IPS DF 6.9 (cell line): ENCODE measurements around the gene RRM1.

ENCODE experiments used
- DNase-seq: peaks from one replicate; pipeline ENCODE4 v3.0.0-alpha.2; 2013; ENCODE audit warnings: low read depth, low spot score
- H3K27ac ChIP-seq: one replicate; pipeline ENCODE4 v1.5.1; 2013; ENCODE audit warnings: low read length, control low read depth
- H3K27me3 ChIP-seq: 2 replicates; pipeline ENCODE4 v1.6.1; 2013; ENCODE audit warnings: mild to moderate bottlenecking, low read length; ENCODE audit not compliant: control insufficient read depth, insufficient read depth
- H3K36me3 ChIP-seq: 2 replicates; pipeline ENCODE4 v1.6.1; 2013; ENCODE audit warnings: low read length; ENCODE audit not compliant: control insufficient read depth, insufficient read depth
- H3K4me1 ChIP-seq: 2 replicates; pipeline ENCODE4 v1.6.1; 2013; ENCODE audit warnings: low read length; ENCODE audit not compliant: control insufficient read depth, insufficient read depth
- H3K4me3 ChIP-seq: 2 replicates; pipeline ENCODE4 v1.5.1; 2013; ENCODE audit warnings: mild to moderate bottlenecking, low read length
- H3K9me3 ChIP-seq: 2 replicates; pipeline ENCODE4 v1.6.1; 2013; ENCODE audit warnings: low read length, inconsistent platforms; ENCODE audit not compliant: control insufficient read depth, insufficient read depth
- WGBS: extraction: QIAGEN DNeasy Blood & Tissue Kit; methylation state at CpG from one replicate; pipeline ENCODE4 v1.1.7; 2013; ENCODE audit warnings: mixed read lengths, missing lambda C conversion rate; ENCODE audit not compliant: insufficient read length, insufficient coverage; 5-methylcytosine and 5-hydroxymethylcytosine counted together

The RRM1 gene

GRCh38 chr11:4063348-4063747 is 31.3 kb upstream of the RRM1 start:
- H3K27ac ChIP-seq: no peak overlapping the region
- H3K4me1 ChIP-seq: no peaks in the 10 kb centered on the region
- no peaks in the 10 kb centered on the region for H3K9me3 ChIP-seq
- H3K36me3 ChIP-seq: no peaks in the 10 kb centered on the region
- H3K4me3 ChIP-seq: no peak overlapping the region
- no peaks in the 10 kb centered on the region for H3K27me3 ChIP-seq
- no peak for DNase-seq
- WGBS: no CpG with 5 or more reads among the region's 3 CpGs

DNA sequence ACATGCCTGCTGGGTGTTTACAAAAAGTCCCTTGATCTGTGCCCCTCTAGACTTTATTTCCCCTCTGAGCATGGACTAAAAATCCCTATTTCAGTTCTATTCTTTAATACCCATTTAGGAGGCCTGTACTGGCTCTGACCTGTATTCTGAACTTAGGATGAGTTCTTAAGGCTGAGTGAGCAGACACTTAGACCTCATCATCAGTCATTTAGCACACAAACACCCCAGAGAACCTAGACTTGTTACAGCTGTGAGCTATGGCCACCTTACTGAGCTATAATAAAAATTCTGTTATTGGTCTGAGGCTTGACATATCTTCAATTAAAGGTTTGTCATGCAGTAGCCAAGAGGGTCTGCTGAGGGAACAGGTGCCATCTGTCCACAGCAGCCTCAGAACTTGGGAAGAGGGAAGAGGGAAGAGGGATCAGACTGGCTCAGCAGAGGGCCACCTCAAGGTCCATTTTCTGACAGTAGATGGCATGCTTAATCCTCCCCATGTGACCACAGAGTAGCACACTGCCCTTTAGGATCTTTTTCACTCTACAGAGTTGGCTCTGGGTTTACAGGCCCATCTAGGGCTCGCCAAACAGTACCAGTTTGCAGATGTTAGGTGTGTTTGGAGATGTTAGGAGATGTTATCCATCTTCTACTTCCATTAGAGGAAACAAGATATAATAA is 30.2 kb upstream of the RRM1 start:
- Histone ChIP-seq H3K4me3 (no peak overlapping the region), H3K36me3 (no peaks in the 10 kb centered on the region), H3K4me1 (no peaks in the 10 kb centered on the region), H3K27me3 (no peaks in the 10 kb centered on the region), H3K27ac (no peak overlapping the region), H3K9me3 (no peaks in the 10 kb centered on the region)
- no CpG with 5 or more reads among the region's 1 CpG for WGBS
- no peak for DNase-seq

DNA sequence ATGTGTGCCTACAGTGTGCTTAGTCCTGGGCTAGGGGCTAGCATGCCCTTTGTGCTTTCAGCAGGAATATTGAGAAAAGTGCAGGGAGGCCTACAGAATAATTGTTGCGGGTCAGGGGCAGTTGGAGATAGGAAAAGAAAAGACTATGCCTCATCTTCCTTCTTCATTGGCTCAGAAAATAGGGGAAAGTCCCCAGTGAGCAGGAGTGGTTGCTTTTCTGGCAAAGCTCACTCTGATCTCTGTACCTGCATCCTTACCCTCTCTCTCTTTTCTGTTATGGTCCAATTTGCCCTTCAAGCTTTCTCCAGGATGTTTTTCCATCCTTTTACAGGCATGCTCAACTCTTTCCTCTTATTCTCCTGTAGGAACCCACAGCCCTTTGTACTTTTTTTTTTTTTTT is 29.5 kb upstream of the RRM1 start:
- Histone ChIP-seq H3K4me3 (no peak overlapping the region), H3K4me1 (no peaks in the 10 kb centered on the region), H3K27me3 (no peaks in the 10 kb centered on the region), H3K9me3 (no peaks in the 10 kb centered on the region), H3K27ac (no peak overlapping the region), H3K36me3 (no peaks in the 10 kb centered on the region)
- no CpG with 5 or more reads among the region's 1 CpG for WGBS
- DNase-seq: no peak

- DNase-seq: no peak
- H3K36me3 ChIP-seq: no peaks in the 10 kb centered on the region
- no CpG with 5 or more reads among the region's 2 CpGs for WGBS
- H3K4me3 ChIP-seq: no peak overlapping the region
- no peaks in the 10 kb centered on the region for H3K9me3 ChIP-seq
- no peaks in the 10 kb centered on the region for H3K4me1 ChIP-seq
- no peak overlapping the region for H3K27ac ChIP-seq
- H3K27me3 ChIP-seq: no peaks in the 10 kb centered on the region
Observed at GRCh38 chr11:4065601-4066377, 28.8 kb upstream of the RRM1 start.

DNA sequence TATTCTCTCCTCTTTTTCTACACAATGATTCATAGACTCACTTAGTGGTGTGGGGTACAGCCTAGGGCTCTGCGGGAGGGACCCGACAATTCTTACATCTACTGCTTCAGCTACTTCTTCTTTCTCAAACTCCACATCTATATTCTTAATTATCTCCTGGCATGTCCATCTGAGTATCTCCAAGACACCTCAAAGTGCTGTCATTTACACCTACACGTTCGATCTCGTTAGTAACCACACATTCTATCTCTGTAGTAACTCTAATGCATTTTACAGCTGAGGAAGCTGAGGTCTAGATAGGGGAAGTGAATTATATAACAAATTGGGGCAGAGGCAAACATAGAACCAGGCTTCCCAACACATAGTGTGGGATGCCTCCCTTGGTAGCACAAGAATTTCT is 27.7 kb upstream of the RRM1 start:
- no peaks in the 10 kb centered on the region for H3K27me3 ChIP-seq
- no peak overlapping the region for H3K27ac ChIP-seq
- no peak for DNase-seq
- H3K4me1 ChIP-seq: no peaks in the 10 kb centered on the region
- no peaks in the 10 kb centered on the region for H3K9me3 ChIP-seq
- WGBS: no CpG with 5 or more reads among the region's 5 CpGs
- H3K36me3 ChIP-seq: no peaks in the 10 kb centered on the region
- no peak overlapping the region for H3K4me3 ChIP-seq

- H3K9me3 ChIP-seq: no peaks in the 10 kb centered on the region
- H3K27me3 ChIP-seq: no peaks in the 10 kb centered on the region
- no CpG with 5 or more reads among the region's 1 CpG for WGBS
- H3K27ac ChIP-seq: no peak overlapping the region
- no peak overlapping the region for H3K4me3 ChIP-seq
- DNase-seq: no peak
- no peaks in the 10 kb centered on the region for H3K4me1 ChIP-seq
- H3K36me3 ChIP-seq: no peaks in the 10 kb centered on the region
Observed at GRCh38 chr11:4068962-4069361, 25.6 kb upstream of the RRM1 start.

DNA sequence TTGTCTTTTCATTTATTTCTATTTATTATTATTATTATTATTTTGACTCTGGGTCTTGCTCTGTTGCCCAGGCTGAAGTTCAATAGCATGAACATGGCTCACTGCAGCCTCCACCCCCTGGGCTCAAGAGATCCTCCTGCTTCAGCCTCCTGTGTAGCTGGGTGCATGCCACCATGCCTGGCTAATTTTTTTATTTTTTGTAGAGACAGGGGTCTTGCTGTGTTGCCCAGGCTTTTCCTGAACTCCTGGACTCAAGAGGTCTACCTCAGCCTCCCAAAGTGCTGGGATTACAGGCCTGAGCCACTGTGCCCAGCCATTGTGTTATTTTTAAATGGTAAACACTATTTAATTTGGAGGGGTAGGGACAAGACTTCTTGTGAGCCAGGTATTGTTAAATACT is 23.3 kb upstream of the RRM1 start:
- DNase-seq: no peak
- Histone ChIP-seq H3K27ac (no peak overlapping the region), H3K36me3 (no peaks in the 10 kb centered on the region), H3K4me3 (no peak overlapping the region), H3K9me3 (no peaks in the 10 kb centered on the region), H3K27me3 (no peaks in the 10 kb centered on the region), H3K4me1 (no peaks in the 10 kb centered on the region)

DNA sequence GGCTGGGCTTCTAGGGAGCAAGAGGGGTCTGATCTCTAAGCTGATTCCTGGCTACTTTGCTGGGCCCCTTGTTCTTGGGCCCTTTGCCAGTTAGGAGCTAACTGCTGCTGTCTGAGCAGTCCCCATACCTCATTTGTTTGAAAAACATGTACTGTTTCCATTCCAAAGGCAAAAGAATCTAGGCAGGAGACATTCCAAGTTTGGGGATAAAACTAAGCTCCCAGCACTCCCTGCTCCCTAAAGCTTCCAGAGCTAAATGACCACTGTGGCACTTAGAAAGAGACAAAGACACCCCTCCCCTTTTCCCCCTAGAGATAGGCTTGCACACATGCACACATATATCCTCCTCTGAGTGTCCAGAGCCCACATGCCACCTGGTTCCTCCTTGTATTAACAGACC is 22.7 kb upstream of the RRM1 start:
- no peak for DNase-seq
- H3K27me3 ChIP-seq: no peaks in the 10 kb centered on the region
- H3K36me3 ChIP-seq: no peaks in the 10 kb centered on the region
- H3K4me3 ChIP-seq: no peak overlapping the region
- H3K4me1 ChIP-seq: no peaks in the 10 kb centered on the region
- H3K27ac ChIP-seq: no peak overlapping the region
- H3K9me3 ChIP-seq: no peaks in the 10 kb centered on the region

DNA sequence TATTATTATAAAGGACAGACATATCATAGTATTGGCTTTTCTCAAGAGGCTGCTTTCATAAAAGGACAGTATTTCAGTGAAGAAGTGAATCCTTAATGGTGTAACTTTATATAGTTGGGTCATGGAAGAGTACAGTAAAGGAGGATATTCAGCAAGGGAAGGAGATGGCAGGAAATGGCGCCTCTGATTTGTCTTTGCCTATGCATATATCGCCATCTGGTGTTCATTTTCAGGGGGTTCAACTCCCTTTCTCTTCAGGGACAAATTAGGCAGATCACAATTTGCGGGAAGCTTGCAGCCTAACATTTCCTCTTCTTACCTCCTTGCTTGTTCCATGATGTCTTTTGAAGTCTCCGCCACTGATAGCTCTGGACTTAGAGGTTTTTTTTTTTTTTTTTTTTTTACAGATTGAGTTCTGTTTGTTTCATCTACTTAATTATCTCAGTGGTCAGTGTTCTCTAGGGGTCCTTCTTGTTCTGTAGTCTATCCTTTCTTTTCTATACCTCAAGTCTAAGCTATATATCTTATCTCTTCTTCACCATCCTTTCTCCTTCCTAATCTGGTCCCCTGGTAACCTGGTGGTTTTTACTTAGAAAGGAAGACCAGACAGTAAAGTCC is 21.8 kb upstream of the RRM1 start:
- Histone ChIP-seq H3K4me1 (no peaks in the 10 kb centered on the region), H3K36me3 (no peaks in the 10 kb centered on the region), H3K27ac (no peak overlapping the region), H3K9me3 (no peaks in the 10 kb centered on the region), H3K27me3 (no peaks in the 10 kb centered on the region), H3K4me3 (no peak overlapping the region)
- DNase-seq: peak; percentile 52
- whole genome bisulfite sequencing: no CpG with 5 or more reads among the region's 4 CpGs

GRCh38 chr11:4074266-4074665 is 20.3 kb upstream of the RRM1 start:
- no CpG with 5 or more reads among the region's 7 CpGs for WGBS
- H3K4me3 ChIP-seq: no peak overlapping the region

DNA sequence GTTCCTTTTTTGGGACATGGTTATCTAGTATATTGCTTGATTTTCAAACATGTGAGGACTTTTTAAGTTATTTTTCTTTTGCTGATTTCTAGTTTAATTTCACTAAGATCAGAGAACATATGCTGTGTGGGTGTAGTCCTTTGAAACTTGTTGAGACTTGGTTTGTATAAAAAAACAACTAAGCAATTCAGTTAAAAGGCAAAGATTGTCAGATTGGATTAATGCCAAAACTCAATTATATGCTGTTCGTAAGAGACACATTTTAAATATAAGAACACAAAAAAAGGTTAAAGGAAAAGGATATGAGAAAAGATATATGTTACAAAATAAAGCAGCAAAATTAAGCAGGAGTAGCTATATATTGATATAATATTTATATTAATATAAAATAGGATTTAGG is 17.8 kb upstream of the RRM1 start:
- DNase-seq: no peak
- no peak overlapping the region for H3K27ac ChIP-seq
- H3K9me3 ChIP-seq: no peaks in the 10 kb centered on the region
- no peak overlapping the region for H3K4me3 ChIP-seq
- no peaks in the 10 kb centered on the region for H3K27me3 ChIP-seq
- no peaks in the 10 kb centered on the region for H3K36me3 ChIP-seq
- no peaks in the 10 kb centered on the region for H3K4me1 ChIP-seq
- WGBS: no CpG with 5 or more reads among the region's 1 CpG

More at GRCh38 chr11:4074266-4074665, 20.3 kb upstream of the RRM1 start:
- H3K4me1 ChIP-seq: no peaks in the 10 kb centered on the region
- H3K36me3 ChIP-seq: no peaks in the 10 kb centered on the region
- no peaks in the 10 kb centered on the region for H3K9me3 ChIP-seq
- no peak overlapping the region for H3K27ac ChIP-seq
- DNase-seq: no peak
- H3K27me3 ChIP-seq: no peaks in the 10 kb centered on the region
